Left ventricle myocardium superior (tissue), 1 donor: Measurements from ENCODE around the gene LIMD2. TPM values are rescaled to one million over a fixed set of nuclear protein-coding genes. Genes with fewer than 3 reads are reported as not detected.
"Not testable (repeated sequence)": the region's sequence is repeated elsewhere in the genome, so short reads cannot be mapped to it uniquely, and the experiment has no call there.

Experiments used
- ATAC-seq: fragments of 200-7000 bp; cut with Tn5 transposase; one replicate; pipeline ENCODE4 v1.9.1; 2020; ENCODE audit warnings: mild to moderate bottlenecking, moderate library complexity
- DNase-seq: peaks from one replicate; pipeline ENCODE4 v3.0.0-alpha.2; 2020
- intact Hi-C: fragments of 100-400 bp; cut with micrococcal nuclease; formaldehyde crosslinking; loops from one replicate; pipeline ENCODE4 v1.11.0; 2022
- long read RNA-seq: library from polyadenylated mRNA; unstranded; transcript quantifications from one replicate; pipeline ENCODE4 v2.0.0, GENCODE V29; 2021
- total RNA-seq: library from RNA; stranded (reverse); fragmentation: NEBNext Ultra II Directional; extraction: Animal tissue kit (Norgen Biotek cat#: 25700); gene quantifications from one replicate; pipeline ENCODE4 v1.2.1, GENCODE V29; 2021
- donor health status: DM: no; HTN: yes; CAD: no; lungs with severe emphysema.

Gene LIMD2
- total RNA-seq: 4.7 TPM
- long read RNA-seq, partial matches to known transcripts: 0 of 6 reads
- long read RNA-seq, other reads (novel, unspliced or antisense): 3 of 6 reads

GRCh38 chr17:63699638-63700527, at the start of gene LIMD2:
LIMD2 (minus strand) TSS chr17:63700125; CDS start chr17:63699298, 827 bp downstream.
- intact Hi-C loops: no loop called here
- DNase-seq (peak; percentile 77), ATAC-seq (peak; percentile 16)

GRCh38 chr17:63741408-63742173, 41.7 kb upstream of the LIMD2 start, which contains the start of gene STRADA:
STRADA (minus strand) TSS chr17:63741799; CDS start chr17:63728369, 13,430 bp downstream.
- ATAC-seq (peak; percentile 100), DNase-seq (peak; percentile 99)
- intact Hi-C loops: no loop called here

- intact Hi-C loops: no loop called here
- DNase-seq (no peak), ATAC-seq (peak; percentile 50)
Observed at GRCh38 chr17:63741143-63741407, 41.1 kb upstream of the LIMD2 start.

- intact Hi-C loops: no loop called here
- ATAC-seq (no peak), DNase-seq (no peak)
Observed at GRCh38 chr17:63740464-63741142, 40.7 kb upstream of the LIMD2 start.

GRCh38 chr17:63735691-63736090, 35.8 kb upstream of the LIMD2 start:
- DNase-seq (no peak), ATAC-seq (no peak)
- intact Hi-C loops: no loop called here

- intact Hi-C loops: no loop called here
- DNase-seq (no peak), ATAC-seq (peak; percentile 57)
Observed at GRCh38 chr17:63722403-63722802, 22.5 kb upstream of the LIMD2 start.

GRCh38 chr17:63720194-63720593, 20.3 kb upstream of the LIMD2 start:
- DNase-seq, ATAC-seq, intact Hi-C loops: not testable (repeated sequence)

GRCh38 chr17:63718988-63719387, 19.1 kb upstream of the LIMD2 start:
- intact Hi-C loops: no loop called here
- ATAC-seq (no peak), DNase-seq (no peak)

GRCh38 chr17:63716426-63716825, 16.5 kb upstream of the LIMD2 start:
- intact Hi-C loops: no loop called here
- no peak for ATAC-seq

GRCh38 chr17:63714550-63715277, 14.8 kb upstream of the LIMD2 start:
- DNase-seq (no peak), ATAC-seq (peak; percentile 91)
- intact Hi-C loops: no loop called here

More at GRCh38 chr17:63716426-63716825, 16.5 kb upstream of the LIMD2 start:
- DNase-seq: no peak

- intact Hi-C loops: no loop called here
- ATAC-seq (no peak), DNase-seq (no peak)
Observed at GRCh38 chr17:63709110-63709509, 9.2 kb upstream of the LIMD2 start.

GRCh38 chr17:63707151-63707550, 7.2 kb upstream of the LIMD2 start:
- ATAC-seq: no peak
- intact Hi-C loops: no loop called here
- no peak for DNase-seq

- intact Hi-C loops: no loop called here
- DNase-seq (no peak), ATAC-seq (no peak)
Observed at GRCh38 chr17:63706336-63707082, 6.6 kb upstream of the LIMD2 start.

- ATAC-seq (no peak), DNase-seq (no peak)
- intact Hi-C loops: no loop called here
Observed at GRCh38 chr17:63705657-63706056, 5.7 kb upstream of the LIMD2 start.

- DNase-seq: no peak
- intact Hi-C loops: no loop called here
- ATAC-seq: no peak
Observed at GRCh38 chr17:63704836-63705235, 4.9 kb upstream of the LIMD2 start.

- intact Hi-C loops: no loop called here
- no peak for DNase-seq
- no peak for ATAC-seq
Observed at GRCh38 chr17:63704259-63704576, 4.3 kb upstream of the LIMD2 start.

GRCh38 chr17:63703556-63704258, 3.8 kb upstream of the LIMD2 start:
- DNase-seq (no peak), ATAC-seq (no peak)
- intact Hi-C loops: no loop called here

- intact Hi-C loops: no loop called here
- no peak for ATAC-seq
- DNase-seq: no peak
Observed at GRCh38 chr17:63703029-63703428, 3.1 kb upstream of the LIMD2 start.
